IPS-11a (cell line): ENCODE data around the gene PLEKHM3.
"Not testable (repeated sequence)": the region's sequence is repeated elsewhere in the genome, so short reads cannot be mapped to it uniquely, and the experiment has no call there.

Experiments used
- H3K4me3 ChIP-seq: one replicate; pipeline ENCODE4 v1.5.1; 2013; ENCODE audit warnings: low read depth, low read length, control low read depth

The PLEKHM3 gene

DNA sequence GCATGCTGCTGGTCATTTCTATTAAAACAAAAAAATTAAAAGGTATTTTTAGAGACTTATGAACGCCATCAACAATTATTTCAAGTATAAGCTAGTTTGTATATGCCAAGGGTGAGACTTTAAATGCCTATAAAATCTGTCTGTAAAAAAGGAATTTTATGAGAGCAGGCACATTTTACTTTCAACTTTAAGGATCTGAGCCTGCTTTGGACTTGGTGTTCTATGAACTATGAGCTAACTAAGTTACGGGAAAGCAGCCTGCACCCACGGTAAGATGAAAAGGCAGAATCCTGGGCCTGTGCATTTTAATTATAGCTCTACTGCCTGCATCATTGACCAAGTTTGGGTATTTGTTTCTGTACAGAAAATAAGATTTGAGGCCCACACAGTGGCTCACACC lies 95.4 kb downstream of the PLEKHM3 start:
- no peak overlapping the region for H3K4me3 ChIP-seq

DNA sequence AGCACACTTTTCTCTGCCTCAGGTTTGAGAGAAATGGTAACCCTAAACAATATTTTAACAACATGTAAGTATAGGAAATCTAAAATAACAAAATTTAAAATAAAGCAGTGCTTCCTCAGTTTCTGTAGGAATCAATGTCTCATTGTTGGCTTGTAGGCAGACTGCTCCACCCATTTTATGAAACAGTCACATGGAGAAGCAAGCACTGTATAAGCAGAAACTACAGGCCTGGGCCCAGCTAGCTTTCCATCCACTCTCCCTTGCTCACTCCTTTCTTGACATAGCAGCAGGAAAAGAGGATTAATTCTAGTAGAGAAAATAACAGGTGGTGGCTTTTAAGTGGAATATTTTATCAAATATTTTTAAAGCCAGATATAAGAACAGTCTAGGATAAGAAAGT lies 97.2 kb downstream of the PLEKHM3 start:
- no peak overlapping the region for H3K4me3 ChIP-seq

DNA sequence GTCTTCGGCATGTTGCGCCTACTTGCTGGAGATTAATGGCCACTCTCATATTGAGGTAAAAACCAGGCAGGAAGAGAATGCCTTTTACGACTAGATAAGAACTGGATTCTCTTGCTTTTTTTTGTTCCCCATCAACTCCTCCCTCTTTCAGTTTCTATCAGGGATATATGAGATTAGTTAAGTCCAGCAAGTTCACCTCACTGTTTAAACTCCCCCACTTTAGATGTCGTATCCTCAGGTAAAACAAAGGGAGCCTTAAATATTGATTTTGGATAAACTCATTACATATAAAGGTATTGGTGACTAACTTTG lies 98.4 kb downstream of the PLEKHM3 start:
- no peak overlapping the region for H3K4me3 ChIP-seq

DNA sequence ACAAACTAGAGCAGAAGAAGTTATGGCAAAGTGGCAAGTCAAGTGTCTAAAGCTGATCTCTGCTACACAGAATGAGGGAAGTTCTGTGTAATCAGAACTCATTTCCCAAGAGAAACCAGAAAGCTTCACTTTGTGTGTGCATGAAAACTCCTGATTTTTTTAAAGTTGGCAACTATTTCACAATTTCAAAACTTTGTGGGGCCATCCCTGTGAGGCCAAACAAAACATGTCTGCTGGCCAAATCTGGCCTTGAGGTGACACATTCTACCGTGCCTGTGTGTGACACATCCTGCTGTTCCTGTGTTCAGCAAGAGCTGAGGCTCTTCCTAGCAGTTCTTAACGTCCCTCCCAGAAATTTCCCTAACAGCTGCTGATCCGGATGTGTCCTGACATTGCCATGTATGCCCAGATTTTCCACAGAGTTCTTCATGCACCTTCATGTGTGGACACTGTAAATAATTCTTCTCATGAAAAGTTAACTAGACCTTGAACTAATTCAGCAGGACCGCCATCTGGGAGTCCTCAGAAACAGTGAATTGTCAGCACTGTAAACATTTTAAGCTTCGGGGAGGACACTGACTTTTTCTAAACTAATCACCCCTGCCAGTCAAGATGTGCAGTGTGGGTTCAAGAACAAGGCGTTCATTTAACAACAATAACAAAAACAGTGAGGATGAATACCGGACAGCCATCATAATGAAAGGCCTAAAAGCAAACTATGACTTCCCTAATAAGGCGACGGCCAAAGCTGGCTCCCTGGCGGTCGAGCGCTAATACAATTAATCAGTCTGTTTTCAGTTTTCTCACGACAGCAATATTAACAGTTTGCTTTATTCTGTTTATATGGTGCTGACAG lies 99.0 kb downstream of the PLEKHM3 start:
- no peak overlapping the region for H3K4me3 ChIP-seq

DNA sequence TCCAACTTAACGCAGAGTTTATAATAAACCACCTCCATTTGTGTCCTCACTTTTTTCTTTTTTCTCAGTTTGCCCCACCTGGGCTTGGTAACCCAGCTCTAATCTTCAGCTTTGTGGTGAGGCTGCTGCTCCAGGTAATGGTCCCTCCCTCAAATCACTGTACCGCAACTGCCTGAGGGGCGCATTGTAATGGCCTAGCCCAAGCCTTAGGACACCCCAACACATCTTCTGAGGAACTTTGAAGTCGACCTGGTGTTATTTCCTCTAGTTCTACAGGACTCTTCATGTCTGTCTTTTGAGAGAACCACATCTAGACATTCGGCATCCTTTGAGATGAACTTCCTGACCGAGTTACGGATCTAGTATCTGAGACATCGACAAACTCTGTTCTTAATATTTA lies 99.7 kb downstream of the PLEKHM3 start:
- H3K4me3 ChIP-seq: no peak overlapping the region

DNA sequence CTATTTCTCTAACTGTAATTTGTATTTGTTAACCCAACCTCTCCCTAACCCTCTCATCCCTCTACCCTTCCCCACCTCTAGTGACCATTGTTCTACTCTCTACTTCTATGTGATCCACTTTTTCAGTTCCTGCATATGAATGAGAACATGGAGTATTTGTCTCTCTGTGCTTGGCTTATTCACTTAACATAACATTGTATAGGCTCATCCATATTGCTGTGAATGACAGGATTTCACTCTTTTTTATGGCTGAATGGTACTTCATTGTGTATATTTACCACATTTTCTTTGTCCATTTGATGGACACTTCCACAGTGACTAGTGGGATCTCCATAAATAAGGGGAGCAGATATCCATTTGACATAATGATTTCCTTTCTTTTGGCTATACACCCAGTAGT lies 103.7 kb downstream of the PLEKHM3 start:
- H3K4me3 ChIP-seq: no peak overlapping the region

DNA sequence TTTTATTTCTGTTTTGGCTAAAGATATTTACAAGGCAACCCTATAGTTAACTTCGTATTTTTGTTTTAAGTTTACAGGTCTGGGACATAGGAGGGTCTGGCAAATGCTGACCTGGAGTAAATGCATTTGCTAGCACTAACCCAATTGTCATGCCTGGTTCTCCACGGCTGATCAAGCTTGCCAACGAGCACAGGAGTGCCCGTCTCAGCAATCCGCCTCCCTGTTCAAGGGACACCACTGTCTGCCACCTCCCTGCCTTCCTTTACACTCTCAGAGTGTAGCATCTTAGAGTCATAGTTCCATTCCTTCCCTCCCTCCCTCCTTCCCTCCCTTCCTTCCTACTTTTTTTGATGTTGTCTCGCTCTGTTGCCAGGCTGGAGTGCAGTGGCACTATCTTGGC lies 104.6 kb downstream of the PLEKHM3 start:
- no peak overlapping the region for H3K4me3 ChIP-seq

DNA sequence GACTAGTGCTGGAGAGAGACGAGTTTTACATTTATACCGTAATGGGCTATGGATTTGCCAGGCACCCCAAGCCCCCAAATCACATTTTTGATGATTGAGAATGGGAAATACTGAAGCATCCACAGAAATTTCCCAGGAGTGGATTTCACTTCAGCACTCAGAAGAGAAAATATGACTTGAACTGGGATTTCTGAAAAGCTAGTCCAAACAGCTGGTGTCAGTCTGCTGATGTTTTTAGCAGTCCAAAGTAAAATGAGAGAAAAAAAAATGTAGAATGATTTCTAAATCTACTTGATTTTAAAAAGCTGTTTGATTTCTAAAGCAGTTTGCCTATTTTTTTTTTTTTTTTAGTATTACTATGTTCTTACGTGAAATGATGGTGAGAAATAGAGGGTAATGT lies 105.0 kb downstream of the PLEKHM3 start:
- no peak overlapping the region for H3K4me3 ChIP-seq

DNA sequence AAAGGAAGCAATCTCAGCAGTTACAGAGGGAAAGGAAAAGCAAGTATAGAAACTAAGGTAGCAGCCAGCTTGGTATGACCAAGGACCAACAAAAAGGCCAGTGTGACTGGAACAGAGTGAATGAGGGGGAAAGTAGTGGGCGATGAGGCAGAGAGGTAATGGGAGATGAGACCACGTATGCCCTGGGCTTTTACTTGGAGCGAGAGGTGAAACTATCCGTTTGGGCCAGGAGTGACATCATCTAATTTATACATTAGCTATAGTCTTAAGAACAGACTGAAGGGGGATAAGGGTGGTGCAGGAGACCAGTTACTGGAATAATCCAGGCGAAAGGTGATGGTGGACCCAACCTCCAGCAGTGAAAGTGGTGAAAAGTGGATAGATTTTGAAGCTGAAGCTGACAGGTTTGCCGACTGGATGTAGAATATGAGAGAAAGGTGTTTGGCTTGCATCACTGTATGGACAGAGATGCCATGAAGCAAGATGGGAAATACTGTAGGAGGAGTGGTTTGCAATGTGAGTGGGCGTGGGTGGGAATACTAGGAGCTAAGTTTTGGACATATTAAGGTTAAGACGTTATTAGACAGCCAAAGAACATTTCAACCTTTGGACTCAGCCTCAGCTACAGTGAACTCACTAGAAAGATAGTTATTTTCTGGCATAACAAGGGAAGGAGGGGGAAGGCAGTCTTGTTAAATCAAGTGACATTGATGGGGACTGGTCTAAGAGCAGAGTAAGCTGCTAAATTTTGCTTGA lies 106.0 kb downstream of the PLEKHM3 start:
- H3K4me3 ChIP-seq: no peak overlapping the region

DNA sequence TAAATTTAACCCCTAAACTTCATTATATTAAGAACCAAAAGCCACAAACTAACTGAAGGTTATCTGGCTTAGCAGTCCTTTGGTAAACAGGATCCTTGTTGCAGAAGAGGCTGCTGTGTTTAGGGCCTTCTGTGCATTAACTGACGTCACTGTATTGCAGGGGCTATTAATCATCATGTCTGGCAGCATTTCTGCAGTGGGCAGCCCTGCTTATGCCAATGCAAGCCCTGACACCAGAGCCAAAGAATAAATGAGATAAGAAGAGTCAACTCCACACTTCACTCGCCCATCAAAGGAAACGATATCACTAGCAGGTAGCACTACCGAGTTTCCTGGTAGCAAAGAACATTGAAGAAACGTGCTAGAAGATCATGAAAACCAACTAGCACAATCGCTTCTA lies 110.6 kb downstream of the PLEKHM3 start:
- H3K4me3 ChIP-seq: no peak overlapping the region

DNA sequence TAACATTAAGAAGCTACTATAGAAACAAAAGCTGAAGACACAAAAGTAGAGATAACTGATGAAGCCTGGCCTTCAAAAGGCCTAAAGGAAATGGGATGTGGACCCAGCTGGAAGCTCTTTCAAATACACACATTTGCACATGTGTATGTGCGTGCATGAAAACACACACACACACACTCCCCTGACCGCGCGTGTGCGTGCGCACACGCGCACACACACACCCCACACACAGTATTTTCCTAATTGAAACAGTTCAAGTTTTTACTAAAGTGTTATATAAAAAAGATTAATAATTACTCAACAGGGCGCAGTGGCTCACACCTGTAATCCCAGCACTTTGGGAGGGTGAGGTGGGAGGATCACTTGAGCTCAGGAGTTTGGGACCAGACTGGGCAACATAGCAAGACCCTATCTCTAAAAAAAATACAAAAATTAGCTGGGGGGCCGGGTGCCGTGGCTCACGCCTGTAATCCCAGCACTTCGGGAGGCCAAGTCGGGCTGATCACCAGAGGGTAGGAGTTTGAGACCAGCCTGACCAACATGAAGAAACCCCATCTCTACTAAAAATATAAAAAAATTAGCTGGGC lies 111.5 kb downstream of the PLEKHM3 start:
- no peak overlapping the region for H3K4me3 ChIP-seq

DNA sequence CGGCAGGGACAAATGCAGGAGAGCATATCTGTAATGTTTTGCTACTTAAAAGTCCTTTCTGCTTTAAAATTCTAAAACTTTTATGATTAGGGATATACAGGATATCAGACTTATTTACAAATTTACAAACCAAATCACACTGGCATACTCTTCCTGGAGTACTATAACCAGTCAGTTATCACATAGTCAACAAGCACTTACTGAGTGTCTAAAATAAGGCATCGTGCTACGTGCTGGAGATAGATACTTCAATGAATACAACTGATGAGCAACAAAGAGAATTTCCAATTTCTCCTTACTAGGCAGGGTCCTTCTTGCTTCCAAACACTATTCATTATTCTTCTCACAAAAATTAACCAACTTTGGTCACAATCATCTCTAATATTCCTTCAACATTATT lies 113.5 kb downstream of the PLEKHM3 start:
- H3K4me3 ChIP-seq: no peak overlapping the region

DNA sequence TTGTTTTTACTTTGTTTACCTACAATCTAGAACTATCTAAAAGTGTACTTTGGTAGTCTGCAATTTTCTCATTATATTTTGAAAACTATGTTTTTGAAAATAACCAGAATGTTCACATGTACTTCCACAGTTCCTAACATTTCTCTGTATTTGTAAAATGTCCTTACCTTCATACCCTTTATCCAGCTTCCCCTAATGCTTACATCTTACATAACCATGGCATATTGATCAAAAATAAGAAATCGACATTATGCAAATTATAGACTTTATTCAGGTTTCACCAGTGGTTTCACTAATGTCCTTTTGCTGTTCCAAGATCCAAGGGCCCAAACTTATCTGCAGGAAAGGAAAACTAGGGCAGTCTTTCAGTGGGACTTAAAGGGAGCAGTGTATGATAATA lies 114.1 kb downstream of the PLEKHM3 start:
- H3K4me3 ChIP-seq: no peak overlapping the region

DNA sequence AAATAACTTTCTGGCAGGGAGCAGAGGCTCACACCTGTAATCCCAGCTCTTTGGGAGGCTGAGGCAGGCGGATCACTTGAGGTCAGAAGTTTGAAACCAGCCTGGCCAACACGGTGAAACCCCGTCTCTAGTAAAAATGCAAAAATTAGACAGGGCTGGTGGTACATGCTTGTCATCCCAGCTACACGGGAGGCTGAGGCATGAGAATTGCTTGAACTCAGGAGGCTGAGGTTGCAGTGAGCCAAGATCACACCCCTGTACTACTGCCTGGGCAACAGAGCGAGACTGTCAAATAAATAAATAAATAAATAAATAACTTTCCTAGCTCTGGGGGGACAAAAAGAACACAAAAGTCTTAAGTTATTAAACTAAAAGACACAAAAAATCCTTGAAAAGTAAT lies 118.8 kb downstream of the PLEKHM3 start:
- H3K4me3 ChIP-seq: not testable (repeated sequence)

DNA sequence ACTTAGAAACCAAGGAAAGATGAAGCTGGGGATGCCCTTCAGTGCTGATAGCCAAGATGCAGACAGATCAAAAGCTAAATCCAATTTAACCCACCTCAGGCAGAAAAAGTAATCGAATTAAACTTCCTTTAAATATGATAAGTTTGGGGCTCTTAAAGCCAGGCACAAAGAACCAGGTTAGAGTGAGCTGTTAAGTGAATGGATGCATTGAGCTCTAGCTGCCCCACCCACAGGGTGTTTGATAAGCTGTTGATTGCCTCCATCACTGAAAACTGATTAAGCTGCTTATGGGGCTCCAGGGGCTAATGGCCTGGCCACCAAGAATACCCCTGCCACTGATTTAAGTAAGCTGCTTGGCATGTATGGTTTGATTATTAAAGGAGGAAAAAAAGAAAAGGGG lies 119.8 kb downstream of the PLEKHM3 start:
- no peak overlapping the region for H3K4me3 ChIP-seq

DNA sequence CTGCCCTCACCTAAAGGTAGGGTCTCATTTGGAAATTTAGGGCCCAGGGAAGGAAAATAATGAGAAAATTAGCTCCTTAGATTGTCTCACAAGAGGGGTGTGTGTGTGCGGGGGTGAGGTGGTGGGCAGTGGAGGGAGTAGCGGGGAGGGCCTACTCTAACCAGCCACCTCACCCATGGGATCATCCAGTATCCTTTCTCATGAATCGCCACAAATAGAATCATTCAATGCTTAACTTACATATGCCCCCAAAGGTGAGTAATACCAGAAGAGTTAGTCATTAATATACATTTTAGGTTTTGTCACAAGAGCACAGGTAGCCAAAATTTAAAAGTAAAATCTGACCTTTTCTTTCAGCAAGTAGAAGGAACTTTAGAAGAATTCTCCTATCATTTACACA lies 122.1 kb downstream of the PLEKHM3 start:
- no peak overlapping the region for H3K4me3 ChIP-seq

DNA sequence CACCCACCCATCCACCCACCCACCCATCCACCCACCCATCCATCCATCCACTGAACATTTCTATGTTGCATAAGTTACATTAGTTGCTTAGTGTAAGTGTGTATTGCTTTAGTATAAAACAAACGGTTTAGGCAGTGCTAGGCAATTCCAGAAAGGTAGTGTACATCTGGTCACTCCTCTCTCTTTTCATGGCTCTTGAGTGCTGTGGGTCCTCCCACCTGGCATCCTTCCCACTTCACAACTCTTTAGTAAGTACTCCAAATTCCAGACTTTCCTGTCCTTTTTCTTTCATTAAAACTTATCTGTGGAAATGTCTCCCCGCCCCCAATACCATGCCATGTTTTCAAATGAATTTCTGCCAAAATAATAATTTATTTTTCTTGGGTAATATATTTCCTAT lies 122.5 kb downstream of the PLEKHM3 start:
- no peak overlapping the region for H3K4me3 ChIP-seq

DNA sequence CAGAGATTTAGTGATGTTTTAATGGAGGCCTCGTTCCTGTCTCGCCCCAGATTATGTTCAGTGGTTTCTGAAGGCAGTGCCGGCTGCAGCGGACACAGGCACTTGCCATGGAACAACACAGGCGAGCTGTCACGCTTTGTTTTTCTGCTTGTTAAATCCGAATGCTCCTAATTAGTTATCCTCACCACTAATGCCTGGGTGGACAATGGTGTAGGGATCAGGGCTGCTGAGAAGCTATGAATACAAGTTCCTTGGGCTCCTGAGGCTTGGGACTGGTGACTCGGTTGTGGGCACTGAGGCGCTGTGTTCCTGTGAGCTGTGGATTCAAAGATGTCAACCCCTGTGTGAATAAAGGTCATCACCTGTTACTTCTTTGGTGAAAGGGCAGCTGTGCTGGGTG lies 123.5 kb downstream of the PLEKHM3 start:
- no peak overlapping the region for H3K4me3 ChIP-seq

DNA sequence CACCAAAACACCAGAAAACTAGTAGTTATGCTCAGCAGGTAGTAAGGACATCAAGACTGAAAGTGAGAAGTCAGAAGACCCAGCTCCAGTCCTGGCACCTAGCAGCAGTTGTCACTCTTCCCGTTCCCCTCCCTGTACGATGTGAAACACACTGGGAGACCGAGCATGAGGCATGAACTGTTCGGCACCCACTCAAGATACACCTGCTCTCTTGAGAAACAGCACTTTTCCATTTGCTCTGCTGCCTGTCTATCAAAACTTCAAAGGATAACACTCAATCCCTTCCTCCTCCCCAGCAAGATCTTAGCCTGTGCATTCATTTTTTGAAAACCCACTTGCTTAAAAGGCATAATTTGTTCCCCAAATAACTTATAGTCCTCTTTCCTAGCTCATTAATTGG lies 123.9 kb downstream of the PLEKHM3 start:
- no peak overlapping the region for H3K4me3 ChIP-seq

DNA sequence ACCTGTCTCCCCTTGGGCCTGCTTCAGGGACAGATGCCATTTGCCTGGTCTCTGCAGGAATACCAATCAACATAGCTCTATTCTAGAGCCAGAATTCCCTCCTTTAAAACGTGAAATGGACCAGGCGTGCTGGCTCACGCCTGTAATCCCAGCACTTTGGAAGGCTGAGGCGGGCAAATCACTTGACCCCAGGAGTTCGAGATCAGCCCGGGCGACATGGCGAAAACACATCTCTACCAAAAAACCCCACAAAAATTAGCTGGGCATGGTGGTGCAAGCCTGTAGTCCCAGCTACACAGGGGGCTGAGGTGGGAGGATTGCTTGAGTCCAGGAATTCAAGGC lies 127.0 kb downstream of the PLEKHM3 start:
- no peak overlapping the region for H3K4me3 ChIP-seq

DNA sequence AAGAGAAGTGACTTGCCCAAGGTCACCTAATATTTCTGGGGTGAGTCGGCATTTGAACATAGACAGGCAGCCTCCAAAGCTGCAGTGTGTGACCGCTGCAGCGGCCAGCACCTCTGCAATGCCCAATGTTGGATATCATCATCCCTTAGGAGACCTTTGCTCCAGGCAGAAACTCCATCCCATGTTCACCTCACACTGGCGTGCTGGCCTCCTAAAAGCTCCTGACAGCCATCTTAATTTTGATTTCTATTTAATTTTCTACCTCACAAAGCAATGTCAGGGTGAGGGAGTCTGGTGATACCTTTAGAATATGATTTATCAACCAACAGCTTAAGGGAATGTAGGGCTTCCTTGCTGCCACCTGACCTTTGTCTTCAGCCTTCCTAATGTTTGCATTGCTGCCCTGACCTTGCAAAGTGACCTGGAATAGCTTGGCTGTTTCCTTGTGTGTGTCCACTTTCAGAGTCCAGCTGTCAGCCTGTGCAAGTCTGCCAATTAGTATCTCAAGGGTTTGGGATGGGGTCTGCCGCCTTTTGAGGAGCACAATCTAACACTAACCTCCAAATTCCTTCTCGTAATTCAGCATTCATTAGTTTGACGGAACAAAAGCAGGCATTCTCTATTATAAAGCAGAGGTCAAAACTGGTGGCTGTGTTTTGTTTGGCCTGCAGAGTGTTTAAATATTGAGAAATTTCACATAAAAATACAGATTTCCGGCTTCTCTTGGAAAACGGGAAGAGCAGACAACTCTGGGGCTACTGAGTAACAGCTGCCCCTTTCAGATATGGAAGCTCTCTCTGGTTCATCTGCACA lies 127.6 kb downstream of the PLEKHM3 start:
- H3K4me3 ChIP-seq: no peak overlapping the region
